ENCODE data around the gene INTS11. TPM values are rescaled to one million over a fixed set of nuclear protein-coding genes. Genes with fewer than 3 reads are reported as not detected.

Gene INTS11
- total and polyA plus RNA-seq, 2 of the 13 experiments (the other 11 are each of a cell fraction or from before 2014, with no cell fraction given), result 52.8 to 94.8 TPM

DNA sequence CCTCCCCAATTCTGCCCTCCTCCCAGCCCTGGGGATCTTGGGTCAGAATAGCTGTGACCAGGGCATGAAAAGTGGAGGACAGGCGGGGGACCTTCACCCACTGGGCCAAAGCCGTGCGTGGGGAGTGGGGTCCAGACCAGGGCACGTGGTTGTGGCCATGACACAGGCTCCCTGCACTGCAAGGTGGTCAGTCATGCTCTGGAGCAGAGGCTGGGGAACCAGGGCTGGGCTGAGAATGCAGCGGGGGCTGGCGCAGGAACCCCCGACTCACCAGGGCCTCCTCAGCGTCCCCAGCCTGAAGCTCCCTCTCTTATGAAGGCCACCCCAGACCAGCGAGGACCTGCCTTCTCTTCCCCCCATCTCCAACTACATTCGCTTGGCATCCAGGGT, 22.0 kb upstream of the INTS11 start:
- peak overlapping the region; percentile 91 for H3K4me2 ChIP-seq (ENCODE audit: low read depth, low read length)
- intact Hi-C loops (cut with micrococcal nuclease; ENCODE audit: unreplicated experiment) (no loop called here), in situ Hi-C loops (cut with HindIII; ENCODE audit: extremely low pct_ligation_motif_present, low pct_unique_long_range_greater_than_20kb) (no loop called here)
- ATAC-seq, result no peak
- BruUV-seq (replicated peaks), result TSS peak; percentile 54
- H3K27ac ChIP-seq (ENCODE audit: extremely low read length, insufficient read depth, low read length), result peak overlapping the region; percentile 82
- ChIA-PET POLR2A (interaction anchor here (0.9 to 2.7 kb wide), 6 partner anchors 11 to 86 kb away, joined by 3 to 20 read pairs (median 5); partner anchors contain the start of gene AURKAIP1), CTCF (ENCODE audit: low intra/inter-chr PET ratio, low total read pairs) (no interaction called here)
- peaks cover 45% of the 10 kb centered on the region for H3K4me1 ChIP-seq (ENCODE audit: insufficient read depth, low read length)
- H3K36me3 ChIP-seq (replicated peaks in 1 of 2; ENCODE audit: control insufficient read depth in 1 of 2, insufficient read depth in 2 of 2, low read length in 2 of 2), result peaks cover 1 to 4% of the 10 kb centered on the region in 2 experiments; a peak in 3 of 5 replicates
- no peak for DNase-seq (ENCODE audit: low spot score)
- no peak for TF ChIP-seq RFX1 (IDR thresholded peaks at IDR 0.05)
- TF ChIP-seq IRF2 (CRISPR knock-in tag; IDR thresholded peaks at IDR 0.05), result no peak
- no peak for TF ChIP-seq EZH2 (conservative IDR thresholded peaks at IDR 0.05; ENCODE audit: low read depth, low read length)
- TF ChIP-seq ZNF614 (CRISPR knock-in tag; IDR thresholded peaks at IDR 0.05; ENCODE audit: borderline replicate concordance), result no peak
- no peak for TF ChIP-seq TCF12 (IDR thresholded peaks at IDR 0.05)
- TF ChIP-seq TCF12 (CRISPR knock-in tag; IDR thresholded peaks at IDR 0.05), result no peak
- TF ChIP-seq ZNF652 (CRISPR knock-in tag; IDR thresholded peaks at IDR 0.05; ENCODE audit: borderline replicate concordance, low read depth), result no peak
- TF ChIP-seq, protein P1, sequence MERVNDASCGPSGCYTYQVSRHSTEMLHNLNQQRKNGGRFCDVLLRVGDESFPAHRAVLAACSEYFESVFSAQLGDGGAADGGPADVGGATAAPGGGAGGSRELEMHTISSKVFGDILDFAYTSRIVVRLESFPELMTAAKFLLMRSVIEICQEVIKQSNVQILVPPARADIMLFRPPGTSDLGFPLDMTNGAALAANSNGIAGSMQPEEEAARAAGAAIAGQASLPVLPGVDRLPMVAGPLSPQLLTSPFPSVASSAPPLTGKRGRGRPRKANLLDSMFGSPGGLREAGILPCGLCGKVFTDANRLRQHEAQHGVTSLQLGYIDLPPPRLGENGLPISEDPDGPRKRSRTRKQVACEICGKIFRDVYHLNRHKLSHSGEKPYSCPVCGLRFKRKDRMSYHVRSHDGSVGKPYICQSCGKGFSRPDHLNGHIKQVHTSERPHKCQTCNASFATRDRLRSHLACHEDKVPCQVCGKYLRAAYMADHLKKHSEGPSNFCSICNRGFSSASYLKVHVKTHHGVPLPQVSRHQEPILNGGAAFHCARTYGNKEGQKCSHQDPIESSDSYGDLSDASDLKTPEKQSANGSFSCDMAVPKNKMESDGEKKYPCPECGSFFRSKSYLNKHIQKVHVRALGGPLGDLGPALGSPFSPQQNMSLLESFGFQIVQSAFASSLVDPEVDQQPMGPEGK (CRISPR knock-in tag; IDR thresholded peaks at IDR 0.05), result no peak
- TF ChIP-seq PAF1 (CRISPR knock-in tag; IDR thresholded peaks at IDR 0.05), result no peak
- TF ChIP-seq, protein P2, sequence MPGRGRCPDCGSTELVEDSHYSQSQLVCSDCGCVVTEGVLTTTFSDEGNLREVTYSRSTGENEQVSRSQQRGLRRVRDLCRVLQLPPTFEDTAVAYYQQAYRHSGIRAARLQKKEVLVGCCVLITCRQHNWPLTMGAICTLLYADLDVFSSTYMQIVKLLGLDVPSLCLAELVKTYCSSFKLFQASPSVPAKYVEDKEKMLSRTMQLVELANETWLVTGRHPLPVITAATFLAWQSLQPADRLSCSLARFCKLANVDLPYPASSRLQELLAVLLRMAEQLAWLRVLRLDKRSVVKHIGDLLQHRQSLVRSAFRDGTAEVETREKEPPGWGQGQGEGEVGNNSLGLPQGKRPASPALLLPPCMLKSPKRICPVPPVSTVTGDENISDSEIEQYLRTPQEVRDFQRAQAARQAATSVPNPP (CRISPR knock-in tag; IDR thresholded peaks at IDR 0.05), result no peak
- TF ChIP-seq CBX1 (IDR thresholded peaks at IDR 0.05; ENCODE audit: low read depth), result no peak
- no peak for FAIRE-seq
- peak overlapping the region in 1 of 3 experiments; percentile 89; a peak in 1 of 6 replicates for H3K4me3 ChIP-seq (replicated peaks in 1 of 3; ENCODE audit: insufficient read depth in 1 of 3, low read depth in 2 of 3, low read length in 3 of 3)
- no peak overlapping the region for H2AFZ ChIP-seq (ENCODE audit: low read length)
- peaks cover 48% of the 10 kb centered on the region for H3K79me2 ChIP-seq (ENCODE audit: insufficient read depth, low read length)
- no peaks in the 10 kb centered on the region for H3K9me3 ChIP-seq (ENCODE audit: low read length)
- H3K27me3 ChIP-seq (ENCODE audit: control insufficient read depth in 1 of 2, insufficient read depth in 2 of 2, low read length in 2 of 2), result no peaks in the 10 kb centered on the region
- 96% methylated on average over 10 of the region's 10 CpGs for WGBS (ENCODE audit: low lambda C conversion rate)
- peaks cover 29% of the 10 kb centered on the region; the same call in 1 of the 2 replicates for H4K20me1 ChIP-seq (ENCODE audit: insufficient read depth, low read length)
- H3K9ac ChIP-seq (ENCODE audit: insufficient read depth, low read depth, low read length), result no peak overlapping the region; the same call in 1 of the 2 replicates
